Measurements from ENCODE around the gene FAM110D. TPM values are rescaled to one million over a fixed set of nuclear protein-coding genes. Genes with fewer than 3 reads are reported as not detected.

FAM110D gene
- 0.08 and 0.24 TPM in 2 replicates for total RNA-seq (2014; rRNA removed; shearing (Covaris generic))
- polyA plus RNA-seq (2016; fragmentation: Nextera tagmentation; extraction: Ambion mirVana): 0.39 and 0.45 TPM in 2 replicates
- long read RNA-seq: 0 reads

GRCh38 chr1:26158908-26159742 lies at the start of gene FAM110D:
Gene FAM110D, plus strand, starts transcription at chr1:26159079. Its CDS starts 2,213 bp downstream, at chr1:26161292.
- Mint-ChIP-seq H3K27me3 (ENCODE audit: insufficient read depth, low read depth, poor library complexity) (peaks cover 83% of the 10 kb centered on the region), H3K36me3 (ENCODE audit: low read depth) (no peaks in the 10 kb centered on the region), H3K4me1 (peaks cover 60% of the 10 kb centered on the region), H3K27ac (no peak within 1 kb of the TSS), H3K9me3 (peaks cover 3% of the 10 kb centered on the region; the same call in 1 of the 3 replicates), H3K4me3 (peak within 1 kb of the TSS; percentile 54)
- peaks cover 16% of the 10 kb centered on the region for H3F3A ChIP-seq (replicated peaks; ENCODE audit: low read depth)
- no peak within 1 kb of the TSS for H2AFZ ChIP-seq
- H3K79me2 ChIP-seq (replicated peaks; ENCODE audit: insufficient read depth): no peaks in the 10 kb centered on the region
- H3K9me2 ChIP-seq (ENCODE audit: insufficient read depth): no peaks in the 10 kb centered on the region
- no peak within 1 kb of the TSS; the same call in 1 of the 2 replicates for H3K4me3 ChIP-seq
- peak; percentile 49 for DNase-seq (ENCODE audit: low spot score)
- H3K27ac ChIP-seq (ENCODE audit: low read depth): no peak within 1 kb of the TSS
- no peaks in the 10 kb centered on the region for H3K36me3 ChIP-seq (ENCODE audit: insufficient read depth)
- H3K27me3 ChIP-seq (ENCODE audit: insufficient read depth): peaks cover 100% of the 10 kb centered on the region
- TF ChIP-seq, protein P1, sequence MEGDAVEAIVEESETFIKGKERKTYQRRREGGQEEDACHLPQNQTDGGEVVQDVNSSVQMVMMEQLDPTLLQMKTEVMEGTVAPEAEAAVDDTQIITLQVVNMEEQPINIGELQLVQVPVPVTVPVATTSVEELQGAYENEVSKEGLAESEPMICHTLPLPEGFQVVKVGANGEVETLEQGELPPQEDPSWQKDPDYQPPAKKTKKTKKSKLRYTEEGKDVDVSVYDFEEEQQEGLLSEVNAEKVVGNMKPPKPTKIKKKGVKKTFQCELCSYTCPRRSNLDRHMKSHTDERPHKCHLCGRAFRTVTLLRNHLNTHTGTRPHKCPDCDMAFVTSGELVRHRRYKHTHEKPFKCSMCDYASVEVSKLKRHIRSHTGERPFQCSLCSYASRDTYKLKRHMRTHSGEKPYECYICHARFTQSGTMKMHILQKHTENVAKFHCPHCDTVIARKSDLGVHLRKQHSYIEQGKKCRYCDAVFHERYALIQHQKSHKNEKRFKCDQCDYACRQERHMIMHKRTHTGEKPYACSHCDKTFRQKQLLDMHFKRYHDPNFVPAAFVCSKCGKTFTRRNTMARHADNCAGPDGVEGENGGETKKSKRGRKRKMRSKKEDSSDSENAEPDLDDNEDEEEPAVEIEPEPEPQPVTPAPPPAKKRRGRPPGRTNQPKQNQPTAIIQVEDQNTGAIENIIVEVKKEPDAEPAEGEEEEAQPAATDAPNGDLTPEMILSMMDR (conservative IDR thresholded peaks at IDR 0.05; ENCODE audit: low read depth in 2 of 2): no peak
- TF ChIP-seq EZH2phosphoT487 (IDR thresholded peaks at IDR 0.05; ENCODE audit: unreplicated experiment) (no peak), JUNB (IDR thresholded peaks at IDR 0.05; ENCODE audit: unreplicated experiment) (no peak), NANOG (IDR thresholded peaks at IDR 0.05; ENCODE audit: borderline replicate concordance) (no peak), POLR2AphosphoS5 (IDR thresholded peaks at IDR 0.05; ENCODE audit: low read depth) (no peak)
- TF ChIP-seq, protein P2, sequence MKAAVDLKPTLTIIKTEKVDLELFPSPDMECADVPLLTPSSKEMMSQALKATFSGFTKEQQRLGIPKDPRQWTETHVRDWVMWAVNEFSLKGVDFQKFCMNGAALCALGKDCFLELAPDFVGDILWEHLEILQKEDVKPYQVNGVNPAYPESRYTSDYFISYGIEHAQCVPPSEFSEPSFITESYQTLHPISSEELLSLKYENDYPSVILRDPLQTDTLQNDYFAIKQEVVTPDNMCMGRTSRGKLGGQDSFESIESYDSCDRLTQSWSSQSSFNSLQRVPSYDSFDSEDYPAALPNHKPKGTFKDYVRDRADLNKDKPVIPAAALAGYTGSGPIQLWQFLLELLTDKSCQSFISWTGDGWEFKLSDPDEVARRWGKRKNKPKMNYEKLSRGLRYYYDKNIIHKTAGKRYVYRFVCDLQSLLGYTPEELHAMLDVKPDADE (IDR thresholded peaks at IDR 0.05): no peak
- peak within 1 kb of the TSS; percentile 67 for H3K4me2 ChIP-seq
- ATAC-seq: no peak
- no peaks in the 10 kb centered on the region; the same call in 1 of the 2 replicates for H4K20me1 ChIP-seq (replicated peaks; ENCODE audit: insufficient read depth)
- H3K4me1 ChIP-seq (ENCODE audit: insufficient read depth): peaks cover 57% of the 10 kb centered on the region

DNA sequence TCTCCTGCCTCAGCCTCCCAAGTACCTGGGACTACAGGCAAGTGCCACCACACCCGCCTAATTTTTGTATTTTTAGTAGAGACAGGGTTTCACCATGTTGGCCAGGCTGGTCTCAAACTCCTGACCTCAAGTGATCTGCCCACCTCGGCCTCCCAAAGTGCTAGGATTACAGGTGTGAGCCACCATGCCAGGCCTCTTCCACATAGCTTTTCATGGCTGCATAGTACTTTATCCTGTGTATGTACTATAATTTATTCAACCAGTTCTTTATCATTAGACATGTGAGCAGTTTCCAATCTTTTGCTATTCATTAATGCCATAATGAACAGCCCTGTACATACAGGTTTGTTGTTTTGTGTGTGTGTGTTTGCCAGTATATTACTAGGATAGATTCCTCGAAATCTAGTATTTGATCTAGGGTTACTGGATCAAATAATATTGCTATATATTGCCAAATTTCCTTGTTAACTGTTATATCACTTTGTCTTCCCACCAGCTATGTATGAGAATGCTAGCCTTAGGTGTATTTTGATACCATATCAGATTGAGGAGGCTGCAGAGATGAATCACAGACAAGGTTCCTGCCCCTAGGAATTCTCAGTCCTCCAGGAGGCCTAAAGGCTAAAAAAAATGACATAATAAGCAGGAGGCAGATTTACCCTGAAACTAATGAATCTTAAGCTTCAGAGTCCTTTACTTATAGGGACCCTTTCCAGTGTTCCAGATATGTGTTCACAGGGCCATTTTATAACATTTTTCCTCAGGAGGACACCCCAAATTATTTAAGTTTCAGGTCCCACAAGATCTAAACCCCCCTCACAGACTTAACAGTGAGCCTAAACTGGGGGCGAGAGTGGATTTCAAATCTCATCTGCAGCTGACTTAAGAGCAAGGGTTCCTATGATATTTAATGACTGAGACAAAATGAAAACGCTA lies 49.4 kb upstream of the FAM110D start:
- no peak overlapping the region for H3K27ac ChIP-seq (ENCODE audit: low read depth)
- no peaks in the 10 kb centered on the region for H3K9me2 ChIP-seq (ENCODE audit: insufficient read depth)
- peaks cover 17% of the 10 kb centered on the region for H3K4me1 ChIP-seq (ENCODE audit: insufficient read depth)
- Mint-ChIP-seq H3K4me3 (peak overlapping the region; percentile 88), H3K27ac (no peak overlapping the region), H3K36me3 (ENCODE audit: low read depth) (peaks cover 4% of the 10 kb centered on the region; the same call in 2 of the 3 replicates), H3K27me3 (ENCODE audit: insufficient read depth, low read depth, poor library complexity) (peaks cover 9% of the 10 kb centered on the region), H3K4me1 (peaks cover 18% of the 10 kb centered on the region), H3K9me3 (no peaks in the 10 kb centered on the region; the same call in 2 of the 3 replicates)
- H4K20me1 ChIP-seq (replicated peaks; ENCODE audit: insufficient read depth): 0 out of 2 replicates have a peak, but pooled peaks cover 7% of the 10 kb centered on the region
- no peak for ATAC-seq
- H3K4me3 ChIP-seq: peak overlapping the region; percentile 98
- H3K27me3 ChIP-seq (ENCODE audit: insufficient read depth): peaks cover 16% of the 10 kb centered on the region
- H3F3A ChIP-seq (replicated peaks; ENCODE audit: low read depth): 0 out of 2 replicates have a peak, but pooled peaks cover 4% of the 10 kb centered on the region
- H3K79me2 ChIP-seq (replicated peaks; ENCODE audit: insufficient read depth): no peaks in the 10 kb centered on the region; the same call in 1 of the 2 replicates
- DNase-seq (ENCODE audit: low spot score): no peak
- no peaks in the 10 kb centered on the region for H3K36me3 ChIP-seq (ENCODE audit: insufficient read depth)
- no peak overlapping the region; the same call in 1 of the 2 replicates for H3K4me2 ChIP-seq
- H2AFZ ChIP-seq: no peak overlapping the region
- TF ChIP-seq POLR2AphosphoS5 (IDR thresholded peaks at IDR 0.05; ENCODE audit: low read depth) (no peak), EZH2 (IDR thresholded peaks at IDR 0.05; ENCODE audit: low read depth, unreplicated experiment) (no peak), EZH2phosphoT487 (IDR thresholded peaks at IDR 0.05; ENCODE audit: unreplicated experiment) (no peak), JUNB (IDR thresholded peaks at IDR 0.05; ENCODE audit: unreplicated experiment) (no peak)
- TF ChIP-seq, protein P1 (conservative IDR thresholded peaks at IDR 0.05; ENCODE audit: low read depth in 2 of 2): no peak
